GM12878 (cell line): Measurements from ENCODE around the gene OXER1.

Experiments used
- KDM1A ChIP-seq: fragments of 200-600 bp; sonication (generic); IDR thresholded peaks from 2 replicates; pipeline ENCODE4 v1.6.1; 2016; ENCODE audit warnings: borderline replicate concordance
- NBN ChIP-seq: fragments of 450-650 bp; IDR thresholded peaks from 2 replicates; pipeline ENCODE4 v1.6.1; 2016
- RB1 ChIP-seq: fragments of 450-650 bp; formaldehyde crosslinking; IDR thresholded peaks from 2 replicates; pipeline ENCODE4 v1.6.1; 2017; ENCODE audit warnings: mild to moderate bottlenecking, borderline replicate concordance
- SMARCA5 ChIP-seq: fragments of 450-650 bp; IDR thresholded peaks from 2 replicates; pipeline ENCODE4 v1.6.1; 2017; ENCODE audit warnings: mild to moderate bottlenecking
- USF2 ChIP-seq: IDR thresholded peaks from 2 replicates; pipeline ENCODE4 v1.6.1; 2011; ENCODE audit warnings: low read depth, low read length, improper control_type of control experiment, borderline replicate concordance
- YBX1 ChIP-seq: fragments of 450-650 bp; IDR thresholded peaks from 2 replicates; pipeline ENCODE4 v1.6.1; 2016; ENCODE audit warnings: antibody characterized with exemption
- TF ChIP-seq, protein P1 (sequence below), 3 experiments: IDR thresholded peaks in 2 of 3; conservative IDR thresholded peaks in 1 of 3; 2 replicates each; pipeline ENCODE4 v1.5.1; 2011; ENCODE audit warnings: low read depth in 3 of 3, low read length in 3 of 3, mild to moderate bottlenecking in 3 of 3, control low read depth in 2 of 3, moderate library complexity in 2 of 3, inconsistent platforms in 1 of 3, mixed read lengths in 1 of 3; ENCODE audit not compliant: control insufficient read depth in 2 of 3, insufficient read depth in 1 of 3; ENCODE audit errors: extremely low read depth in 1 of 3

GRCh38 chr2:42748840-42749239 lies 15.1 kb downstream of the OXER1 start:
- TF ChIP-seq, protein P1, sequence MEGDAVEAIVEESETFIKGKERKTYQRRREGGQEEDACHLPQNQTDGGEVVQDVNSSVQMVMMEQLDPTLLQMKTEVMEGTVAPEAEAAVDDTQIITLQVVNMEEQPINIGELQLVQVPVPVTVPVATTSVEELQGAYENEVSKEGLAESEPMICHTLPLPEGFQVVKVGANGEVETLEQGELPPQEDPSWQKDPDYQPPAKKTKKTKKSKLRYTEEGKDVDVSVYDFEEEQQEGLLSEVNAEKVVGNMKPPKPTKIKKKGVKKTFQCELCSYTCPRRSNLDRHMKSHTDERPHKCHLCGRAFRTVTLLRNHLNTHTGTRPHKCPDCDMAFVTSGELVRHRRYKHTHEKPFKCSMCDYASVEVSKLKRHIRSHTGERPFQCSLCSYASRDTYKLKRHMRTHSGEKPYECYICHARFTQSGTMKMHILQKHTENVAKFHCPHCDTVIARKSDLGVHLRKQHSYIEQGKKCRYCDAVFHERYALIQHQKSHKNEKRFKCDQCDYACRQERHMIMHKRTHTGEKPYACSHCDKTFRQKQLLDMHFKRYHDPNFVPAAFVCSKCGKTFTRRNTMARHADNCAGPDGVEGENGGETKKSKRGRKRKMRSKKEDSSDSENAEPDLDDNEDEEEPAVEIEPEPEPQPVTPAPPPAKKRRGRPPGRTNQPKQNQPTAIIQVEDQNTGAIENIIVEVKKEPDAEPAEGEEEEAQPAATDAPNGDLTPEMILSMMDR (IDR thresholded peaks at IDR 0.05 in 2 of 3, conservative IDR thresholded peaks at IDR 0.05 in 1 of 3; ENCODE audit: control insufficient read depth in 2 of 3, extremely low read depth in 1 of 3, insufficient read depth in 1 of 3, low read depth in 3 of 3, low read length in 3 of 3): no peak
- TF ChIP-seq YBX1: no peak
- TF ChIP-seq KDM1A: no peak
- no peak for TF ChIP-seq RB1
- no peak for TF ChIP-seq USF2
- TF ChIP-seq SMARCA5: no peak
- no peak for TF ChIP-seq NBN
